ENCODE results near the gene A2M.

GRCh38 chr12:9111525-9111924, 4.2 kb downstream of the A2M start:
- TF ChIP-seq EZH2 (IDR thresholded peaks at IDR 0.05), result no peak
- TF ChIP-seq POLR2AphosphoS5 (IDR thresholded peaks at IDR 0.05; ENCODE audit: borderline replicate concordance, low read depth, low read length), result no peak

Measured in SK-N-MC (cell line).